ENCODE results near the gene RBM26. TPM values are rescaled to one million over a fixed set of nuclear protein-coding genes. Genes with fewer than 3 reads are reported as not detected.
"Not testable (repeated sequence)": the region's sequence is repeated elsewhere in the genome, so short reads cannot be mapped to it uniquely, and the experiment has no call there.

Gene RBM26
- polyA plus RNA-seq, 3 donors = 3.5 to 25.3 (median 5.0) TPM

- no peak overlapping the region for H3K27ac Mint-ChIP-seq
- Histone ChIP-seq H3K79me2 (ENCODE audit: insufficient read depth, low read length) (no peaks in the 10 kb centered on the region), H3K36me3 (replicated peaks in 1 of 2; ENCODE audit: control insufficient read depth in 1 of 2, insufficient read depth in 2 of 2, low read length in 2 of 2) (peaks cover 87 to 96% of the 10 kb centered on the region in 2 donors), H3K9ac (ENCODE audit: insufficient read depth, low read length, poor library complexity, severe bottlenecking) (no peak overlapping the region), H4K20me1 (ENCODE audit: insufficient read depth, low read length) (no peaks in the 10 kb centered on the region), H3K4me2 (replicated peaks; ENCODE audit: extremely low read depth, low read length, poor library complexity, severe bottlenecking) (no peak overlapping the region), H3K27me3 (ENCODE audit: control insufficient read depth in 2 of 2, insufficient read depth in 2 of 2, low read length in 2 of 2) (no peaks in the 10 kb centered on the region), H2AFZ (ENCODE audit: insufficient read depth, low read depth, low read length, poor library complexity, severe bottlenecking) (no peak overlapping the region), H3K9me3 (replicated peaks in 1 of 2; ENCODE audit: control insufficient read depth in 1 of 2, insufficient read depth in 1 of 2, low read length in 2 of 2) (no peaks in the 10 kb centered on the region), H3K4me3 (replicated peaks in 1 of 3; ENCODE audit: low read depth in 2 of 3, low read length in 3 of 3) (no peak overlapping the region), H3K4me1 (ENCODE audit: control insufficient read depth in 1 of 2, insufficient read depth in 2 of 2, low read length in 2 of 2) (no peaks in the 10 kb centered on the region), H3K27ac (ENCODE audit: low read depth in 1 of 2, low read length in 2 of 2) (no peak overlapping the region)
- TF ChIP-seq, protein P1, sequence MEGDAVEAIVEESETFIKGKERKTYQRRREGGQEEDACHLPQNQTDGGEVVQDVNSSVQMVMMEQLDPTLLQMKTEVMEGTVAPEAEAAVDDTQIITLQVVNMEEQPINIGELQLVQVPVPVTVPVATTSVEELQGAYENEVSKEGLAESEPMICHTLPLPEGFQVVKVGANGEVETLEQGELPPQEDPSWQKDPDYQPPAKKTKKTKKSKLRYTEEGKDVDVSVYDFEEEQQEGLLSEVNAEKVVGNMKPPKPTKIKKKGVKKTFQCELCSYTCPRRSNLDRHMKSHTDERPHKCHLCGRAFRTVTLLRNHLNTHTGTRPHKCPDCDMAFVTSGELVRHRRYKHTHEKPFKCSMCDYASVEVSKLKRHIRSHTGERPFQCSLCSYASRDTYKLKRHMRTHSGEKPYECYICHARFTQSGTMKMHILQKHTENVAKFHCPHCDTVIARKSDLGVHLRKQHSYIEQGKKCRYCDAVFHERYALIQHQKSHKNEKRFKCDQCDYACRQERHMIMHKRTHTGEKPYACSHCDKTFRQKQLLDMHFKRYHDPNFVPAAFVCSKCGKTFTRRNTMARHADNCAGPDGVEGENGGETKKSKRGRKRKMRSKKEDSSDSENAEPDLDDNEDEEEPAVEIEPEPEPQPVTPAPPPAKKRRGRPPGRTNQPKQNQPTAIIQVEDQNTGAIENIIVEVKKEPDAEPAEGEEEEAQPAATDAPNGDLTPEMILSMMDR (IDR thresholded peaks at IDR 0.05) = no peak
- DNase-seq = no peak
- H3K36me3 Mint-ChIP-seq = peaks cover 65 to 80% of the 10 kb centered on the region in 2 donors
- WGBS (ENCODE audit: insufficient coverage) = no CpG with 5 or more reads among the region's 2 CpGs
- no peak overlapping the region for H3K4me3 Mint-ChIP-seq
- no peaks in the 10 kb centered on the region for H3K4me1 Mint-ChIP-seq
- intact Hi-C loops (cut with micrococcal nuclease) = no loop called here
- no peaks in the 10 kb centered on the region for H3K9me3 Mint-ChIP-seq
- no peaks in the 10 kb centered on the region for H3K27me3 Mint-ChIP-seq (ENCODE audit: low read depth in 3 of 3)
Measured at GRCh38 chr13:79353693-79354092, 52.4 kb downstream of the RBM26 start.

- Histone ChIP-seq H3K4me1 (ENCODE audit: control insufficient read depth in 1 of 2, insufficient read depth in 2 of 2, low read length in 2 of 2) (no peaks in the 10 kb centered on the region), H3K27me3 (ENCODE audit: control insufficient read depth in 2 of 2, insufficient read depth in 2 of 2, low read length in 2 of 2) (no peaks in the 10 kb centered on the region), H3K36me3 (replicated peaks in 1 of 2; ENCODE audit: control insufficient read depth in 1 of 2, insufficient read depth in 2 of 2, low read length in 2 of 2) (peaks cover 83 to 96% of the 10 kb centered on the region in 2 donors), H3K4me2 (replicated peaks; ENCODE audit: extremely low read depth, low read length, poor library complexity, severe bottlenecking) (no peak overlapping the region), H3K79me2 (ENCODE audit: insufficient read depth, low read length) (no peaks in the 10 kb centered on the region), H3K9ac (ENCODE audit: insufficient read depth, low read length, poor library complexity, severe bottlenecking) (no peak overlapping the region), H4K20me1 (ENCODE audit: insufficient read depth, low read length) (no peaks in the 10 kb centered on the region), H2AFZ (ENCODE audit: insufficient read depth, low read depth, low read length, poor library complexity, severe bottlenecking) (no peak overlapping the region), H3K4me3 (replicated peaks in 1 of 3; ENCODE audit: low read depth in 2 of 3, low read length in 3 of 3) (no peak overlapping the region), H3K9me3 (replicated peaks in 1 of 2; ENCODE audit: control insufficient read depth in 1 of 2, insufficient read depth in 1 of 2, low read length in 2 of 2) (no peaks in the 10 kb centered on the region), H3K27ac (ENCODE audit: low read depth in 1 of 2, low read length in 2 of 2) (no peak overlapping the region)
- no peak for DNase-seq
- no peaks in the 10 kb centered on the region for H3K9me3 Mint-ChIP-seq
- TF ChIP-seq, protein P1 (IDR thresholded peaks at IDR 0.05) = no peak
- H3K4me3 Mint-ChIP-seq = no peak overlapping the region
- H3K4me1 Mint-ChIP-seq = no peaks in the 10 kb centered on the region
- H3K36me3 Mint-ChIP-seq = peaks cover 69 to 76% of the 10 kb centered on the region in 2 donors
- intact Hi-C loops (cut with micrococcal nuclease) = no loop called here
- no peak overlapping the region for H3K27ac Mint-ChIP-seq
- H3K27me3 Mint-ChIP-seq (ENCODE audit: low read depth in 3 of 3) = no peaks in the 10 kb centered on the region
Measured at GRCh38 chr13:79352107-79352506, 53.9 kb downstream of the RBM26 start.

DNA sequence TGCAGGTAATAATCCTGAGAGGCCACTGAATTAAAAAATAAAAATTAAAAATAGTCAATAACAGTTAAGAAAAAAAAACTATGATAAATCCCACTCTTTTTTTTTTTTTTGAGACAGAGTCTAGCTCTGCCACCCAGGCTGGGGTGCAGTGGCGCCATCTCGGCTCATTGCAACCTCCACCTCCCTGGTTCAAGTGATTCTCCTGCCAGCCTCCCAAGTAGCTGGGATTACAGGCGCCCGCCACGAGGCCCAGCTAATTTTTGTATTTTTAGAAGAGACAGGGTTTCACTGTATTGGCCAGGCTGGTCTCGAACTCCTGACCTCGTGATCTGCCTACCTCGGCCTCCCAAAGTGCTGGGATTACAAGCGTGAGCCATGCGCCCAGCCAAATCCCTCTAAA is 56.4 kb downstream of the RBM26 start:
- H3K36me3 Mint-ChIP-seq = peaks cover 64 to 66% of the 10 kb centered on the region in 2 donors
- H4K20me1 ChIP-seq (ENCODE audit: insufficient read depth, low read length); H3K4me3 ChIP-seq (replicated peaks in 1 of 3; ENCODE audit: low read depth in 2 of 3, low read length in 3 of 3); H3K4me1 ChIP-seq (ENCODE audit: control insufficient read depth in 1 of 2, insufficient read depth in 2 of 2, low read length in 2 of 2); H3K27me3 Mint-ChIP-seq (ENCODE audit: low read depth in 3 of 3); H3K9ac ChIP-seq (ENCODE audit: insufficient read depth, low read length, poor library complexity, severe bottlenecking); H3K9me3 ChIP-seq (replicated peaks in 1 of 2; ENCODE audit: control insufficient read depth in 1 of 2, insufficient read depth in 1 of 2, low read length in 2 of 2); intact Hi-C loops (cut with micrococcal nuclease); H3K4me1 Mint-ChIP-seq; H3K79me2 ChIP-seq (ENCODE audit: insufficient read depth, low read length); DNase-seq; H3K27ac ChIP-seq (ENCODE audit: low read depth in 1 of 2, low read length in 2 of 2); H3K4me2 ChIP-seq (replicated peaks; ENCODE audit: extremely low read depth, low read length, poor library complexity, severe bottlenecking); H3K4me3 Mint-ChIP-seq; H3K9me3 Mint-ChIP-seq; H3K27me3 ChIP-seq (ENCODE audit: control insufficient read depth in 2 of 2, insufficient read depth in 2 of 2, low read length in 2 of 2); H2AFZ ChIP-seq (ENCODE audit: insufficient read depth, low read depth, low read length, poor library complexity, severe bottlenecking): not testable (repeated sequence)
- WGBS (ENCODE audit: insufficient coverage) = 100% methylated on average over 2 of the region's 10 CpGs
- H3K27ac Mint-ChIP-seq = peak overlapping the region in 1 of 7 donors; percentile 7
- H3K36me3 ChIP-seq (replicated peaks in 1 of 2; ENCODE audit: control insufficient read depth in 1 of 2, insufficient read depth in 2 of 2, low read length in 2 of 2) = peaks cover 77 to 97% of the 10 kb centered on the region in 2 donors

Measured in CD14-positive monocyte (primary cell).